Immature natural killer cell (primary cell): Measurements from ENCODE around the gene C1QTNF5. TPM values are rescaled to one million over a fixed set of nuclear protein-coding genes. Genes with fewer than 3 reads are reported as not detected.
A peak's percentile ranks its signal among the peaks of the same experiment; 100 is the strongest.

ENCODE experiments used
- DNase-seq, 3 donors: peaks; one replicate each; pipeline ENCODE4 v3.0.0; 2022; ENCODE audit warnings: mixed read lengths in 1 of 3
- H3K27ac Mint-ChIP-seq, 6 donors: one replicate each; pipeline ENCODE4 v1.8.0; 2020; ENCODE audit warnings: mixed read lengths in 6 of 6, mild to moderate bottlenecking in 5 of 6, inconsistent platforms in 4 of 6, moderate library complexity in 3 of 6
- H3K27me3 Mint-ChIP-seq, 3 donors: one replicate each; pipeline ENCODE4 v1.8.0; 2020 to 2021; ENCODE audit warnings: low read depth in 3 of 3, mild to moderate bottlenecking in 3 of 3, mixed read lengths in 3 of 3, moderate library complexity in 3 of 3, inconsistent platforms in 1 of 3
- H3K36me3 Mint-ChIP-seq, 3 donors: one replicate each; pipeline ENCODE4 v1.8.0; 2020; ENCODE audit warnings: mixed read lengths in 3 of 3, inconsistent platforms in 2 of 3, mild to moderate bottlenecking in 2 of 3
- H3K4me1 Mint-ChIP-seq, 2 donors: one replicate each; pipeline ENCODE4 v1.8.0; 2020; ENCODE audit warnings: inconsistent platforms in 2 of 2, mild to moderate bottlenecking in 2 of 2, mixed read lengths in 2 of 2, moderate library complexity in 1 of 2
- H3K4me3 Mint-ChIP-seq, 5 donors: one replicate each; pipeline ENCODE4 v1.8.0; 2020; ENCODE audit warnings: mild to moderate bottlenecking in 5 of 5, mixed read lengths in 5 of 5, inconsistent platforms in 3 of 5, moderate library complexity in 3 of 5
- H3K9me3 Mint-ChIP-seq, 6 donors: one replicate each; pipeline ENCODE4 v1.8.0; 2020; ENCODE audit warnings: mild to moderate bottlenecking in 6 of 6, mixed read lengths in 6 of 6, inconsistent platforms in 4 of 6, moderate library complexity in 3 of 6
- polyA plus RNA-seq, 3 donors: library from polyadenylated mRNA; unstranded; fragments of 300-500 nt; fragmentation: Illumina TruSeq; gene quantifications; one replicate each; pipeline ENCODE4 v1.2.3, GENCODE V29; 2021

The C1QTNF5 gene
- polyA plus RNA-seq, 3 donors from 2014 or later, result not detected

DNA sequence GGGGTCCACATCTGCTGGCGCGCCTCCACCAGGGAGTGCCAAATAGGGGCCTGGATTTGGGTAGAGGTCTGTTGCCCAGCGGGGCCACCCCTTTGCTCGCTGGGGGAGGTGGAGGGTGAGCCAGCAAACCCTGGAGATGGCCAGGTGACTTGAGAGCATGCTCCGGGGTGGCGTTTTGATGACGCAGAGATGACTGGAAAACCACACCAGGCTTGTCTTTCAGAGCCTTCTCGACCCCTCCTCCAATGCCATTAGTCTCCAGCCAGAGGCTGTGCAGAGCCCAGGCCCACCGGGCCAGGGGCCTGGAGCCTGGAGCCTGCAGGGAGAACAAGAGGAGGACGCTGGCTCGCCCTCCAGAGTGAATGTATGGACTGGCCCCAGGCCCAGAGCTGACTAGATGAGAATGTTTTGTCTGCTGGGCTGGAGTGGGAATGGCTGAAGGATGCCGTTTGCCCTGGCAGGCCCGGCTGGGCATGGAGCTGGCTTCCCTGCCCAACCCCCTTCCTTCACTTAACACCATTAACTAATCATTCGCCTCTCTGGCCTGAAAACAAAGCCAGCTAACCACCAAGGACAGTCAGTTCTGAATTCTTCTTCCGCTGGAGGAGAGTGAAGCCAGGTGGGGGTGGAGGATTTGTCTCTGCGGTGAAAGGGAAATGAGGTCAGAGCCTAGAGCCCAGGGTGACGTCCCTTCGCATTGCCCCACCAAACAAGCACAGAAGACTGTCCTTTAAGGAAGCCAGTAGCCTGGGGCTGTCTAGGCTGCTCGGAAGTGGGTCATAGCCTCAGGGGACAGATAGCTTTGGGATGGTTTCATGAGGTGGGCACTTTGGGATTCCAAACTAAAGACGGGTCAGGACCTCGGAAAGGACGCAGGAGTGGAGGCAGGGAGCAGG is 22.2 kb downstream of the C1QTNF5 start:
- peak overlapping the region in 3 of 6 donors; percentile 22 to 69 (median 37) for H3K27ac Mint-ChIP-seq
- peaks cover 2 to 14% (median 3%) of the 10 kb centered on the region in 3 donors for H3K27me3 Mint-ChIP-seq
- peak overlapping the region in 4 of 5 donors; percentile 16 to 49 (median 30) for H3K4me3 Mint-ChIP-seq
- H3K4me1 Mint-ChIP-seq, result peaks cover 7 to 25% of the 10 kb centered on the region in 2 donors
- DNase-seq, result peak in 2 of 3 donors; percentile 19 to 34
- no peaks in the 10 kb centered on the region for H3K36me3 Mint-ChIP-seq
- H3K9me3 Mint-ChIP-seq, result no peaks in the 10 kb centered on the region

DNA sequence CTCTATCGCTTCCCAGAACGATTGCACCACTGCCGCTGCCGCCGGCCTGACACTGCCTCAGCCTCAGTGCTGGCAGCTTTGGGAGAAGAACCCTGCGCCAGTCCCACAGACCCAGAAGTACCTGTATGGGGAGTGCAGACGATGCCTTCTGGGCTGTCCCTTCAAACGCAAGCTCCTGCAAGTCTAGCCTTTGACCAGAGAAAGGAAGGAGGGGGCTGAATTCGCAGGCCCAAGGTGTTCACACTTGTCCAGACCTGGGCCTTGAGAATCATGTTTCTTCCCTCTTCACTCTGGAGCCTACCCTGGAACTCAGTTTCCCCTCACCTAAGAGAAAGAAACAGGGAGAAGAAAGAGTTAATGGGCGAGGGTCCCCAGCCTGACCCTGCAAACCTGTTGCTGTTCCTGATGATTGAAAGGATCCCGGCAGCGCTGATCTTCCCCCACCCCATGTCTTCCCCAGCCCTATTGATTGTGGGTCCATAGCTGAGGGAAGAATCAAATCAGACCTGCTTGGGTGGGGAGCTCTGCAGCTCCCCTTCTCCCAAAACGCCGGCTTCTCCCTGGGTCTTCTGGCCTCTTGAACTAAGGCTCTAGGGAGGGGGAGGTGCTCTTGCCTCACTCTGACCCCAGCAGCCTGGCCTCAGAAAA is 23.0 kb downstream of the C1QTNF5 start:
- Mint-ChIP-seq H3K9me3 (no peaks in the 10 kb centered on the region), H3K4me1 (peaks cover 7 to 23% of the 10 kb centered on the region in 2 donors), H3K27ac (no peak overlapping the region), H3K4me3 (peak overlapping the region in 1 of 5 donors; percentile 15), H3K27me3 (peaks cover 2 to 10% (median 3%) of the 10 kb centered on the region in 3 donors), H3K36me3 (no peaks in the 10 kb centered on the region)
- no peak for DNase-seq

DNA sequence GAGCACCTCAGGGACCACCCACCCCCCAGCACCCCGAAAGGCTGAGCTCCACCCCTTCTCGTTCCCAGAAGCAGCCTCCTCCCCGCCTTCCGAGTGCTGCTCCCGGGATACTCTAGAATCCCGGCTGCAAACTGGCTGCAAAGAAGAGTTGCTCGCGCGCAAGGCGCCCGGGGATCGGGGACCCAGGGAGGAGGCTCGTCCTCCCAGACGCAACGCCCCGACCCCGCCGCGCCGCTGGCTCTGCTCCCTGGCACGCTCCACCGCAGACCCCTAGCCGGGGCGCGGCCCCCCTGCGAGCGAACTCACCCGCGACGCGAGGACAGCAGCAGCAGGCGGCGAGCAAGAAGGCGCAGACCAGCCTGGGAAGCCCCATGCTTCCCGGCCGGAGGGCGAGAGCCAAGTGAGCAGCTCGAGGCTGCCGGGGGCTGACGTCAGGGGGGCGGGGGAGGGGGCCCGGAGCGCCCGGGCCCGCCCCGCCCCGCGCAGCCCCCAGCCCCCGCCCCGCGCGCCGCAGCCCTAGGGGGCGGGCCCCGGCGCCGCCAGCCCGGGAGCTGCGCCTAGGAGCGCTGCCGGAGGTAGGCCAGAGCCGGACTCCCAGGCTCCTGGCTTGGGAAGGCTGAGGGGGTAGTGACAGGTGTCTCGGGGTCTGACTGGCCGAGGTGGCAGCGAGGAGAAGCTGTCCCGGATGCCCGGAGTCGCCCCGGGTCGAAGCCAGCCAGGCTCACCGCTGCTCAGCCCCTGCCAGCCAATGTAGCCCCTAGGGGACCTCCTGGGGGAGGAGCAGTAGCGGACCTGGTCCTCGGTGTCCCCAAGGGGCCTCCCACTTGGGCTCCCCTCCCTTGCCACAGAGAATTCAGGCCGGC is 23.7 kb downstream of the C1QTNF5 start, which contains the start of gene MCAM:
TSS of gene MCAM (minus strand) at position 402 of the 863 bp plus-strand sequence. CDS start at position 373, 29 bp downstream.
- Mint-ChIP-seq H3K4me3 (peak within 1 kb of the TSS in 1 of 5 donors; percentile 15), H3K27me3 (peaks cover 2 to 10% (median 3%) of the 10 kb centered on the region in 3 donors), H3K36me3 (no peaks in the 10 kb centered on the region), H3K4me1 (peaks cover 7 to 22% of the 10 kb centered on the region in 2 donors), H3K9me3 (no peaks in the 10 kb centered on the region), H3K27ac (no peak within 1 kb of the TSS)
- no peak for DNase-seq

DNA sequence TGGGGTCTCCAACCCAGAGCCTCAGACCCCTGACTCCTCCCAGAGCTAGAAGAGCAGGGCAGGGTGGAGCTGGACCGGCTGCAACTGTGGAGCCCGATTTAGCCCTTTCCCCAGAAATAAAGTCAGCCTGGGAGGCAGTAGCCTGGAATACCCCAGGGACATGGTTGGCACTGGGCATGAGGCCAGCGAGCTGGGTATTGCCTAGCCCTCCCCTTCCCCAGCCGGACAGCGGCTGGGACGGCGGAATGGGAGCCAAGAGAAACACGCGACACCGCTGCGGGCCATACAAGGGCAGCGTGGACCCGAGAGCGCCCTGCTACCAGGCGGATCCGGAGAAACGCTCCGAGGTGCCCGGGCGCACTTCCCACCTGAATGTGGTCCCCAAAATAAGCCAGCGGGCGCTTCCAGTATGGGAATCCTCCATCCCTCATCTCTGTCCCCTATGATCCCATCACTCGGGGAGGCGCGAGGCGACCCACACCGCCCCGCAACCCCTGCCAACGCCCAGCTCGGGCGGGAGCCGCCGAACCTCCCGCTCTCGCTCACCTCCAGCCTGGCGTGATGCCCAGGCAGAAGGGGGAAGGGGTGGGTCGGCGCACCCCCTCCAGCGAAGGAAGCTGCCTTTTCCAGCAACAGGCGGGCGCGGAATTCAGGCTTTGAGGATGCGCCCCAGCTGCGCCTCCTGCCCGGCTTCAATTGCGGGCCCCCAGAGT is 24.5 kb downstream of the C1QTNF5 start:
- no peak for DNase-seq
- Mint-ChIP-seq H3K4me3 (peak overlapping the region in 1 of 5 donors; percentile 13), H3K27ac (no peak overlapping the region), H3K36me3 (no peaks in the 10 kb centered on the region), H3K9me3 (no peaks in the 10 kb centered on the region), H3K4me1 (peaks cover 7 to 16% of the 10 kb centered on the region in 2 donors), H3K27me3 (peaks cover 2 to 10% (median 3%) of the 10 kb centered on the region in 3 donors)

DNA sequence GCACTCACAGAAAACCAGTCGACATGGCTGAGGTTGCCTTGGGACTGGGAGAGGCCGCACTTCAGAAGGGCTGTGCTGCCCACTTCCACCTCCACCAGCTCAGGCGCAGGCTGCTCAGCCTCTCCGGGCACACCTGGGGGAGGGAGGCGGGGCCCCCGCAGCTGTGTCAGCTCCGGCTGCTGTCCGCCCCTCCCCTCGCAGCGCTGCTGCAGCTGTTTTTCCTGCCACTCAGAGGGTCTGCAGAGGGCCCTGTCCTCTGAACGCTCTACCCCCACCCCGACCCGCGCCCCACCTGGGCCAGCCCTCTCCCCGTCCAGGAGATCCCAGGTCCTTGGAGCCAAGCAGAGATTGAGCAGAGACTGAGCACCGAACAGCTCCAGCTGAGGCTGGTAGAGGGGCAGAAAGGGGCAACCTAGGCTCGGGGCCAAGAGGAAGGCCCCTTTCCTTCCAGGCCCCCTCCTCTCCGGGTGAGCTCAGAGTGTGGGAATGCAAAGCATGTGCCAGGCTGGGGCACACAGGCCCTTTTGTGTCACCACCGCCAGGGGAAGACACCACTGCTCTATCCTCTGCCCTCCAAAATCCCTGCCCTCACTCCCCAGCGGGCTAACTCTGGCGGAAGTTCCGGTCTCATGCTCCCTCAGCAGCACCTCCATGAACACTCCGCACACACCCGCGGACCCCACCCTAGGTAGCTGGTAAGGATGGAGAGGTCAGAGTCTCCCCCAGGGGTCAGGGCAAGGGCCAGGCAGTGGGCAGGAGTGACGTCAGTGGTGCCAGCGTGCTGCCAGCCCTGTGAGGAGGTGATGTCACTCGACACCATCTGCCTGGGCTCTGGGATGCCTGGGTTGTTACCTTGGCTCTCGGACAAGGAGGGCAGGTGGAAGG is 25.3 kb downstream of the C1QTNF5 start:
- Mint-ChIP-seq H3K27ac (no peak overlapping the region), H3K9me3 (no peaks in the 10 kb centered on the region), H3K4me1 (peaks cover 7 to 15% of the 10 kb centered on the region in 2 donors), H3K4me3 (peak overlapping the region in 2 of 5 donors; percentile 13 to 29), H3K36me3 (no peaks in the 10 kb centered on the region), H3K27me3 (peaks cover 2 to 10% (median 3%) of the 10 kb centered on the region in 3 donors)
- no peak for DNase-seq

DNA sequence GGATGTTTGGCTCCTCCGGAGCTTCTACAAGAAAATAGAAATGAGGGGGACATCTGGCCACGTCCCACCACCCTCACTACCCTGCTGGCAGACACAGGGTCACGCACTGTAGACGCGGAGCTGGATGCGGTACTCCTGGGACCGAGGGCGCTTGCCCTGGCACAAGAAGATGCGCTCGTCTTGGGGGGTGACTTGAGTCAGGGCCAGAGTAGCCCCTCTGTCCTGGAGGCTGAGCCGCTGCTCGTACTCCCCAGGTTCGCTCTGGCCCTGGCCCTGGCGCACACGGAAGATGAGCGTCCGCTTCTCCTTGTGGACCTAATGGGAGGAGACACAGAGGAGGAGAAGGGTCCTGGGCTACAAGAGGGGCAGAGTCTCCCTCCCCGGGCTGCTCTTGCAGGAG is 26.0 kb downstream of the C1QTNF5 start:
- Mint-ChIP-seq H3K36me3 (no peaks in the 10 kb centered on the region), H3K4me1 (peaks cover 7 to 14% of the 10 kb centered on the region in 2 donors), H3K9me3 (no peaks in the 10 kb centered on the region), H3K4me3 (no peak overlapping the region), H3K27me3 (peaks cover 4 to 8% (median 7%) of the 10 kb centered on the region in 3 donors), H3K27ac (no peak overlapping the region)
- DNase-seq, result no peak

DNA sequence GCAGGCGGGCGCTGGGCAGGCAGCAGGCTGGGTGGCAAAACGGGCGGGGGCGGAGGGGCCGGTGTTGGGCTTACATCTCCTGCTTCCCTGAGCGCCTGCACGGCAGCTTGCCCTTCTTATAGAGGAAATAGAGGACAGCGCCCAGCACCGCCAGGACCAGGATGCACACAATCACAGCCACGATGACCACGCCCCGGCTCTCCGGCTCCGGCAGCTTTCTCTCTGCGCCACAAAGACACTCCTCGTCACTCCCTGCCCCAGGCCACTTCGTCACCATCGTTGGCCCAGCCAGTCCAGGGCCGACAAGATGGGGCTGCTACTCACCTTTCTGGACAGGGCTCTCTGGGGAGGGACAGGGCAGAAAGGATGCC is 30.0 kb downstream of the C1QTNF5 start:
- Mint-ChIP-seq H3K9me3 (no peaks in the 10 kb centered on the region), H3K4me1 (peaks cover 0 to 6% of the 10 kb centered on the region in 2 donors), H3K4me3 (no peak overlapping the region)

DNA sequence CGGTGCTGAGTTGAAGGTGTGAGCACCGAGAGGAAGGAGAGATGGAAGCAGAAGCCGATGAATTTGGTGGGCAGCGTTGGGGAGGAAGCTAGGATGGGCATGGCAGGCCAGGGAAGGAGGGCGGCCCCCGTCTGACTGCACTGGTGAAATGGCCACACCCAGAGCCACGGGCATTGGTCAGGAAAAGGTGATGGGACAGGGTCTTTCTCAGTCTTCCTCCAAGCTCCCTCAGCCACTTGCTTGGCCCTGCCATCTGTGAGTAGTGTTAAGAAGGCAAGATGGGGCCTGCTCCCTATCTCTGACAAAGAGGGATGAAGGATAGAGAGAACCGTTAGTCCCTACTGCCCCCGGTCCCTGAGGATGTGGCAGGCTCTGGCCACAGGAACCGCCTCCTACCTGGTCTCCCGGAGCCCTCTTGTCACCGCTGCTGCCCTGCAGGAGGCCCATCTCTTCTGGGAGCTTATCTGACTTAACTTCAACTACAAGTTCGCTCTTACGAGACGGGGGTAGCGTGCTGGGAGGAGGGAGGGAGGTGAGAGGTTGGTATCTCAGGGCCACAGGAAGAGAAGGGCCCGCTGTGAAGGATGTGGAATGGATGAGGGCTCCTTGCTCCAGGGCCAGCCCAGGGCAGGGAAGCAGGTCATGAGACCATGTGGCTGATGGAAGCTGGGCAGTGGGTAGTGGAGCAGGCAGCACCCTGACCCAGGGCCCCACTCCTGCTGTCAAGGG is 30.6 kb downstream of the C1QTNF5 start:
- H3K27ac Mint-ChIP-seq, result no peak overlapping the region
- peaks cover 0 to 12% (median 8%) of the 10 kb centered on the region in 3 donors for H3K36me3 Mint-ChIP-seq
- H3K9me3 Mint-ChIP-seq, result no peaks in the 10 kb centered on the region
- no peak for DNase-seq
- H3K4me3 Mint-ChIP-seq, result no peak overlapping the region
- peaks cover 2 to 8% (median 5%) of the 10 kb centered on the region in 3 donors for H3K27me3 Mint-ChIP-seq
- peaks cover 0 to 1% of the 10 kb centered on the region in 2 donors for H3K4me1 Mint-ChIP-seq

More for the DNA sequence above, 30.0 kb downstream of the C1QTNF5 start:
- Mint-ChIP-seq H3K36me3 (peaks cover 0 to 8% (median 7%) of the 10 kb centered on the region in 3 donors), H3K27ac (no peak overlapping the region), H3K27me3 (peaks cover 2 to 8% (median 7%) of the 10 kb centered on the region in 3 donors)
- no peak for DNase-seq

DNA sequence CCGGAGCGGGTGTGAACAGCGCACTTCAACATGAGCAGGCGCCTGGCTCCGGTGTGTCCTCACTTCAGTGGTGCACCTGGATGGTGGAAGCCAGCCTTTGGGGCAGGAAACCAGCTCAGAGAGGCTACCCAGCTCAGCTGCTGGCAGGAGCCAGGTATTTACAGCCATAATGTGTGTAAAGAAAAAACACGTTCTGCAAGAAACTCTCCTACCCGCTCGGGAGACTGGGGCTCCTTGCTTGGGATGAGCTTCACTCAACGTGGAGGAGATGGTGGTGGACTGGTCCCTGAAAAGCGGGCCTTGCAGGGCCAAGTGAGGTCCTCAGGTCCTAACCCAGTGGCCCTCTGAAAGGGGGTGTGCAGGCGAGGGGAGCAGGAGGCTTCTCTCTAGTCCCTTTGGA is 31.3 kb downstream of the C1QTNF5 start:
- Mint-ChIP-seq H3K27me3 (peaks cover 2 to 8% (median 5%) of the 10 kb centered on the region in 3 donors), H3K4me3 (no peak overlapping the region), H3K27ac (no peak overlapping the region), H3K36me3 (peaks cover 0 to 14% (median 8%) of the 10 kb centered on the region in 3 donors), H3K4me1 (peaks cover 0 to 1% of the 10 kb centered on the region in 2 donors), H3K9me3 (no peaks in the 10 kb centered on the region)
- no peak for DNase-seq

DNA sequence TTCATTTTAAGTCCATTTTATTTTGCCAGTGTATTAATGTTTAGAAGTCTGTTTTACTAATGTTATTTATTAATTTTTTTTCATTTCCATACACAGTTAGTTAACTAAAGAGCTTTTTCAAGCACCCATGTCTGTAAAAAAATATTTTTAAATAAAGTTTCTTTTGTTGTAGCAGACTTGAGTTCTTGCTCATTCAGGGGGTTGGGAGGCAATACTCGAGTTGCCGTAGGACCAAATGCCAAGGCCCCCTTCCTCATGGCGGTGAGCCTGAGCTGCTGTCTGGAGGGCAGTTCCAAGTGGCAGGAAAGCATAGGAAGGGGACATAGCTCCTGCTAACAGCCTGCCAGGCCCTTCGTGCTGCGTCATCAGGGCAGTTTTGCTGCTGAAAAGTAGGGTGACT is 32.7 kb downstream of the C1QTNF5 start:
- Mint-ChIP-seq H3K4me1 (peaks cover 0 to 1% of the 10 kb centered on the region in 2 donors), H3K9me3 (no peaks in the 10 kb centered on the region), H3K27me3 (peaks cover 2 to 6% (median 2%) of the 10 kb centered on the region in 3 donors), H3K27ac (no peak overlapping the region), H3K4me3 (no peak overlapping the region), H3K36me3 (peaks cover 7 to 28% (median 21%) of the 10 kb centered on the region in 3 donors)
- DNase-seq, result no peak

DNA sequence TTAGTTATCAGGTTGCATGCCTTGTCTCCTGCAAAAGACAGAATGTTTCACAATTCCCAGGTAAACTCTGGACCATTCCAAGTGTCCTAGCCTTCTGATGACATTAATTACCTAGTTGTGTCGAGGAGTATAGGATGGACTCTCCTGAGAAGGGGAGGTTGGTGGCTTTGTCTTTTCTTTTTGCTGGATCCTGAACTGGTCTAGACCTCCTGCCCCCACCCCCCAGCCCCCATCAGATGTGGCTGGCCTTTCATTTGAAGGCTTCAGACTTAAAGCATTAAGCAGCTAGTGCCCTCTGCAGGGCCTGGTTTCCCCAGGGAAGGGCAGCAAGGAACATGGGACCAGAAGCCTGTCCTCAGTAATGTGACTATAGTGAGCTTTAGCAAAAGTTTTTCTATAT is 33.5 kb downstream of the C1QTNF5 start:
- no peaks in the 10 kb centered on the region for H3K9me3 Mint-ChIP-seq
- no peak overlapping the region for H3K4me3 Mint-ChIP-seq
- peak overlapping the region in 1 of 6 donors; percentile 29 for H3K27ac Mint-ChIP-seq
- H3K36me3 Mint-ChIP-seq, result peaks cover 14 to 34% (median 27%) of the 10 kb centered on the region in 3 donors
- DNase-seq, result no peak
- peaks cover 2 to 6% (median 2%) of the 10 kb centered on the region in 3 donors for H3K27me3 Mint-ChIP-seq
- peaks cover 0 to 1% of the 10 kb centered on the region in 2 donors for H3K4me1 Mint-ChIP-seq
